ENCODE results near the gene CYB5R3. TPM values are rescaled to one million over a fixed set of nuclear protein-coding genes. Genes with fewer than 3 reads are reported as not detected.

The CYB5R3 gene
- total RNA-seq, 1 donor from 2014 or later, result 148 TPM

- DNase-seq, result no peak
- TF ChIP-seq CTCF (IDR thresholded peaks at IDR 0.05; ENCODE audit: partially characterized antibody, unreplicated experiment), result no peak
- Mint-ChIP-seq H3K4me3 (ENCODE audit: unreplicated experiment) (no peak overlapping the region), H3K27ac (ENCODE audit: unreplicated experiment) (no peak overlapping the region), H3K4me1 (ENCODE audit: low read depth, unreplicated experiment) (peaks cover 11% of the 10 kb centered on the region), H3K36me3 (ENCODE audit: unreplicated experiment) (no peaks in the 10 kb centered on the region), H3K27me3 (ENCODE audit: unreplicated experiment) (peaks cover 5% of the 10 kb centered on the region), H3K9me3 (ENCODE audit: unreplicated experiment) (peaks cover 5% of the 10 kb centered on the region)
Measured at GRCh38 chr22:42643634-42644421, 5.4 kb downstream of the CYB5R3 start.

DNA sequence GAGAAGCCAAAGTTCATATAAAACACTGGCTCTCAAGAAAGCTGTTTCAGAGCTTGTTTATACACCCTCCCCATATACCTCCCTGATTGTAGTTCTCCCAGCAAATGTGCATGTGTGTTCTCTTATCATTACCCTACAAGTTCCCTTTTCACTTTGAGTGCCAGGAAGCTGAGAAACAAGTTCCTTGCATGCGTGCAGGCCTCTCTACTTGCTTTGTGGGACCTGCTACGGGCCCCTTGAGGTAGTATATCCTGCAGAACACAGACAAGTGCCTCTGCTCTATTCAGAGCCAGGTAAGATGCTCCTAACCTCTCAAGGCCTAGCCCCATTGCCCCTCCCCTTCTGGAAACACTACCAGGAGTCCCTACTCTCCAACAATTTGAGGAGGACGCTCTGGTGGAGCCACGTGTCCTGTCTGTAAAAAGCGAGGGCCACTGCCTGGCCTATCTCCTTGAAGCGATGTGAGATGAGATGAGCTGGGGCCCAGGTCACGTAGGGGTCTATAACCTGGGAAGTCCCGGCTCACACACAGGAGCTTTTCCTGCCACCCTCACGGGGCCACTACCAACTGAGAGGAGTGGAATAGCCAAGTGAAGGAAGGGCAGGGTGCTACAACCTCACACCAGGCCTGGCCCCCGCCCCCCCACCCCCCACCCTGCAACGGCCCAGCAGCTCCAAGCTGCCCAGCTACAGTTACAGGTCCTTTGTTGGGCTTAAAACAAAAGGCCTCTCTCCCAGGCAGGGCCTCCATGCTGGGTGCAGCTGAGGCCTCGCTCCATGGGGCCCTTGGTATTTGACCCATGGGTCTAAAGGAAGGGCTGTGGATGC lies 6.2 kb downstream of the CYB5R3 start:
- no peaks in the 10 kb centered on the region for H3K36me3 Mint-ChIP-seq (ENCODE audit: unreplicated experiment)
- H3K27me3 Mint-ChIP-seq (ENCODE audit: unreplicated experiment), result peaks cover 2% of the 10 kb centered on the region
- DNase-seq, result no peak
- peaks cover 11% of the 10 kb centered on the region for H3K4me1 Mint-ChIP-seq (ENCODE audit: low read depth, unreplicated experiment)
- H3K9me3 Mint-ChIP-seq (ENCODE audit: unreplicated experiment), result peaks cover 3% of the 10 kb centered on the region
- TF ChIP-seq CTCF (IDR thresholded peaks at IDR 0.05; ENCODE audit: partially characterized antibody, unreplicated experiment), result no peak
- H3K27ac Mint-ChIP-seq (ENCODE audit: unreplicated experiment), result peak overlapping the region; percentile 52
- no peak overlapping the region for H3K4me3 Mint-ChIP-seq (ENCODE audit: unreplicated experiment)

GRCh38 chr22:42641801-42642413 lies 7.3 kb downstream of the CYB5R3 start:
- Mint-ChIP-seq H3K36me3 (ENCODE audit: unreplicated experiment) (no peaks in the 10 kb centered on the region), H3K9me3 (ENCODE audit: unreplicated experiment) (peaks cover 2% of the 10 kb centered on the region), H3K27ac (ENCODE audit: unreplicated experiment) (no peak overlapping the region), H3K27me3 (ENCODE audit: unreplicated experiment) (peaks cover 2% of the 10 kb centered on the region), H3K4me1 (ENCODE audit: low read depth, unreplicated experiment) (peaks cover 11% of the 10 kb centered on the region), H3K4me3 (ENCODE audit: unreplicated experiment) (no peak overlapping the region)
- DNase-seq, result no peak
- no peak for TF ChIP-seq CTCF (IDR thresholded peaks at IDR 0.05; ENCODE audit: partially characterized antibody, unreplicated experiment)

GRCh38 chr22:42639541-42640241 lies 9.5 kb downstream of the CYB5R3 start:
- Mint-ChIP-seq H3K36me3 (ENCODE audit: unreplicated experiment) (no peaks in the 10 kb centered on the region), H3K4me3 (ENCODE audit: unreplicated experiment) (no peak overlapping the region), H3K27ac (ENCODE audit: unreplicated experiment) (no peak overlapping the region), H3K4me1 (ENCODE audit: low read depth, unreplicated experiment) (peaks cover 9% of the 10 kb centered on the region), H3K27me3 (ENCODE audit: unreplicated experiment) (peaks cover 2% of the 10 kb centered on the region), H3K9me3 (ENCODE audit: unreplicated experiment) (peaks cover 2% of the 10 kb centered on the region)
- no peak for TF ChIP-seq CTCF (IDR thresholded peaks at IDR 0.05; ENCODE audit: partially characterized antibody, unreplicated experiment)
- no peak for DNase-seq

Measured in glutamatergic neuron (in vitro differentiated cells).